SJSA1 (cell line): ENCODE measurements around the gene PLXNA4. TPM values are rescaled to one million over a fixed set of nuclear protein-coding genes. Genes with fewer than 3 reads are reported as not detected.

Experiments
- DNase-seq, 2 experiments: peaks; one replicate each; pipeline ENCODE4 v3.0.0-alpha.2; 2015 to 2020; ENCODE audit warnings: low spot score in 2 of 2, low read depth in 1 of 2
- H3K27ac ChIP-seq: fragments of 250-450 bp; sonication (Bioruptor Pico); 2 replicates; pipeline ENCODE4 v1.5.1; 2020; ENCODE audit warnings: mild to moderate bottlenecking, moderate library complexity
- H3K27me3 ChIP-seq: fragments of 250-450 bp; sonication (Bioruptor Pico); replicated peaks from 2 replicates; pipeline ENCODE4 v1.5.1; 2020; ENCODE audit warnings: mild to moderate bottlenecking, moderate library complexity
- H3K36me3 ChIP-seq: fragments of 250-450 bp; sonication (Bioruptor Pico); 2 replicates; pipeline ENCODE4 v1.5.1; 2020; ENCODE audit warnings: mild to moderate bottlenecking
- H3K4me1 ChIP-seq: fragments of 250-450 bp; sonication (Bioruptor Pico); replicated peaks from 2 replicates; pipeline ENCODE4 v1.6.1; 2021; ENCODE audit warnings: mild to moderate bottlenecking
- H3K4me3 ChIP-seq: fragments of 250-450 bp; sonication (Bioruptor Pico); 2 replicates; pipeline ENCODE4 v1.5.1; 2020; ENCODE audit warnings: mild to moderate bottlenecking
- H3K9me3 ChIP-seq: fragments of 250-450 bp; sonication (Bioruptor Pico); replicated peaks from 2 replicates; pipeline ENCODE4 v1.5.1; 2020; ENCODE audit warnings: mild to moderate bottlenecking
- total RNA-seq: library from RNA; depleted of rRNA; stranded (reverse); fragments of >200 nt; shearing (Covaris generic); gene quantifications from 2 replicates; pipeline ENCODE4 v1.2.3, GENCODE V29; 2014

Gene PLXNA4
- total RNA-seq, 1 experiment from 2014 or later, result not detected

DNA sequence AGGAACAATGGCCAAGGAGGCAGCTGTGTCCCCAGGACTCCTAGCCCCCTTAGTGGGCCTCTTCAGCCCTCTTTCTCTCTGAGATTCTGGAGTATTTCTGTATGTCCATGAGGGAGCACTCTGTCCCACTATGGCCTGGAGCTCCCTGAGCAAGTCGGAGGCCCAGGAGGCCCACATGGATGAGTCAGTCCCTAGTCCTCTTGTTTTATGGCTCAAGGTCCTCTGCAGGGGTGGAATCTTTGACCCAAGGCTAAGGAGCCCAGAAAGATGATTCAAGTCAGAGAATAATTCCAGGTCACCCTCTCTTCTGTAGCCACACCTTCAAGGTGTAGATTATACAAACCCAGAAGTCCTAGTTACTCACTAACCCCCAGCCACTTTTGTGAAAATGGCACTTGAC, 125.6 kb downstream of the PLXNA4 start:
- no peak overlapping the region for H3K4me3 ChIP-seq
- no peaks in the 10 kb centered on the region for H3K4me1 ChIP-seq
- H3K36me3 ChIP-seq, result no peaks in the 10 kb centered on the region
- no peak overlapping the region for H3K27ac ChIP-seq
- no peaks in the 10 kb centered on the region for H3K27me3 ChIP-seq
- no peak for DNase-seq
- no peaks in the 10 kb centered on the region for H3K9me3 ChIP-seq

GRCh38 chr7:132450188-132450587, 126.1 kb downstream of the PLXNA4 start:
- H3K4me3 ChIP-seq, result no peak overlapping the region
- H3K36me3 ChIP-seq, result no peaks in the 10 kb centered on the region
- H3K27ac ChIP-seq, result no peak overlapping the region
- H3K9me3 ChIP-seq, result no peaks in the 10 kb centered on the region
- no peak for DNase-seq
- no peaks in the 10 kb centered on the region for H3K27me3 ChIP-seq
- no peaks in the 10 kb centered on the region for H3K4me1 ChIP-seq

GRCh38 chr7:132446666-132447278, 129.5 kb downstream of the PLXNA4 start:
- no peak for DNase-seq
- H3K4me3 ChIP-seq, result no peak overlapping the region
- no peaks in the 10 kb centered on the region for H3K27me3 ChIP-seq
- no peaks in the 10 kb centered on the region for H3K4me1 ChIP-seq
- H3K27ac ChIP-seq, result no peak overlapping the region
- H3K36me3 ChIP-seq, result no peaks in the 10 kb centered on the region
- no peaks in the 10 kb centered on the region for H3K9me3 ChIP-seq

- no peaks in the 10 kb centered on the region for H3K27me3 ChIP-seq
- no peak overlapping the region for H3K27ac ChIP-seq
- H3K4me3 ChIP-seq, result no peak overlapping the region
- no peaks in the 10 kb centered on the region for H3K9me3 ChIP-seq
- H3K36me3 ChIP-seq, result no peaks in the 10 kb centered on the region
- no peaks in the 10 kb centered on the region for H3K4me1 ChIP-seq
- DNase-seq, result no peak
Observed at GRCh38 chr7:132446260-132446659, 130.0 kb downstream of the PLXNA4 start.

DNA sequence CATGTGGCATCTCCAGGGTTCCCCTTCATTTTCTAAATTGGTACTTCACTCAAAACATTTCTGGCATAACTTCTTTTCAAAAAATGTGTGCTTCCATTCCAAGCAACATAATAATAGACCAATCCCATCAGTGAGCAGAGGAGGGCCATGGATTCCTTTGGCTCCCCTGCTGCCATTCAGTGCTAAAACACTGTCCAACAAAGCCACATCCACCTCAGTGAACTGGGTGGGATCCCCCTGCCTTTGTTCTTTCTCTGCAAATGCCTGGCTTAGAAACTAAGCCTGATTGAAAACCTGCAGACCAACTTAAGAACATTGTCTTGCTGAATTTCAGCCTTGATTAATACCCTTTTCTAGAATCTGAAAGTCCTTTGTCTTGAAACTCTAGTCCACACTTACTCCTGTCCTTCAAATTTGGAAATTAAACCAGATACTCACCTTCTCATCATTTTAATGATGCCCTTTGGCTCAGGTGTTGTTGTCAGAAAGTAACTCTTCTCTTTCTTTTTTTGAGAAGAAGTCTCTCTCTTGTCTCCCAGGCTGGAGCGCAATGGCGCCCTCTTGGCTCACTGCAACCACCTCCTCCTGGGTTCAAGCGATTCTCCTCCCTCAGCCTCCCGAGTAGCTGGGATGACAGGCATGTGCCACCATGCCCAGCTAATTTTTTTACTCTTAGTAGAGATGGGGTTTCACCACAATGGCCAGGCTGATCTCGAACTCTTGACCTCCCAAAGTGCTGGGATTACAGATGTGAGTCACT, 132.3 kb downstream of the PLXNA4 start:
- Histone ChIP-seq H3K4me3 (no peak overlapping the region), H3K36me3 (no peaks in the 10 kb centered on the region), H3K4me1 (no peaks in the 10 kb centered on the region), H3K27ac (no peak overlapping the region), H3K27me3 (no peaks in the 10 kb centered on the region), H3K9me3 (no peaks in the 10 kb centered on the region)
- DNase-seq, result no peak

DNA sequence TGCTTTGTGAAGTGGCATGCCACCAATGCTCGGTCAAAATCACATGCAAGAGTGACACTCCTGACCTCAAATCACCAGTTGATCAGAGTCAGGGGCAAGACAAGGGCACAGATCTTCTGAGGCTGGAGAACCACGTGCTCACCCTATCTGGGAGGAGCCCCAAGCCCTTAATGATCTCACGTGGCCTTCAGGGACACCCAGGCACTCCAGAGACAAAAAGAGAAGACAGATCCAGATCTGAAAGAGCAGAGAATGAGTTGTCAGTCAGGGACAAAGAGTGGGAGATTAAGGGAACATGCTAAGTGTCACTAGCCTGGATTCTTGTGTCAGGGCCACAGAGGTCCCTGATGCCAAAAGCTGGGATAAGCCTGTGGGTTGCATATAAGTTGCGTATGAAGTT, 134.3 kb downstream of the PLXNA4 start:
- no peaks in the 10 kb centered on the region for H3K27me3 ChIP-seq
- DNase-seq, result no peak
- H3K9me3 ChIP-seq, result no peaks in the 10 kb centered on the region
- H3K4me3 ChIP-seq, result no peak overlapping the region
- no peaks in the 10 kb centered on the region for H3K4me1 ChIP-seq
- H3K36me3 ChIP-seq, result no peaks in the 10 kb centered on the region
- H3K27ac ChIP-seq, result no peak overlapping the region

DNA sequence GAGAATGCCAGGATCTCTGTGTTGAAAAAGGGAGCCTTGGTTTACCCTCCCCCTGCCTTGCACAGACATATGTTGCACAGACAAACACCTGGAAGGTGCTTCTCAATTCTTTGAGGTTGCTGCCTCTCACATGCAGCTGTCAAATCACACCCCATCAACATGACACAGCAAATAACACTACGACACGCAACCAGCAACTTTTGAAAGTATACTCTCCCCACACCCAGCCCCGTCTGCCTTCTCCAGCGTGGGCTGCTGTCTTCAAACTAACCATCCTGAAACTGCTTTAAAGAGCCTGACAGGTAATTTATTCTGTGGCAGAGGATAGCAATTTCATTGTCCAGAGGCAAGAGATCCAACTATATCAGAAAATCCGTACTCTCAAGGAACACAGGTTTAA, 136.1 kb downstream of the PLXNA4 start:
- H3K27me3 ChIP-seq, result no peaks in the 10 kb centered on the region
- no peak for DNase-seq
- H3K9me3 ChIP-seq, result no peaks in the 10 kb centered on the region
- no peak overlapping the region for H3K4me3 ChIP-seq
- H3K27ac ChIP-seq, result no peak overlapping the region
- H3K4me1 ChIP-seq, result no peaks in the 10 kb centered on the region
- H3K36me3 ChIP-seq, result no peaks in the 10 kb centered on the region

- Histone ChIP-seq H3K27me3 (no peaks in the 10 kb centered on the region), H3K4me3 (no peak overlapping the region), H3K9me3 (no peaks in the 10 kb centered on the region), H3K4me1 (no peaks in the 10 kb centered on the region), H3K27ac (no peak overlapping the region), H3K36me3 (no peaks in the 10 kb centered on the region)
- DNase-seq, result no peak
Observed at GRCh38 chr7:132438926-132439325, 137.3 kb downstream of the PLXNA4 start.

DNA sequence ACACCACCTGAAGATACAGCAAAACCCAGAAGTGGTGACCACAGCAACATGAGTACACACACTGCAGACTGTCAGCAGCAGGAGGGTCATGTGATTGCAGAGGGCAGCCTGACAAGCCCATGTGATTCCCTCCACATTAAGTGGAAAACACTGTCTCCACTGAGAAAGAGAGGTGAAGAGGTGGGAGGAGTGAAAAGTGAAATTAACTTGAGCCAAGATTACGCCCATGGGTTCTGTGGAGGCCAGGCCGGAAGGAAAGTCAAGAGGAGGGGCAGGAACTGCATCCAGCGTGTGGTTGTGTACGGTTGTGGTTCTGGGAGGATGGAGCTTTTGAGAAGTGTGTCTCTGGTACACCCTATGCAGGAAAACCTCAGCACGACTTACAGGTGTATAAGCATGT, 138.5 kb downstream of the PLXNA4 start:
- Histone ChIP-seq H3K27ac (no peak overlapping the region), H3K4me3 (no peak overlapping the region), H3K4me1 (no peaks in the 10 kb centered on the region), H3K27me3 (no peaks in the 10 kb centered on the region), H3K9me3 (no peaks in the 10 kb centered on the region), H3K36me3 (no peaks in the 10 kb centered on the region)
- no peak for DNase-seq

GRCh38 chr7:132436121-132436520, 140.1 kb downstream of the PLXNA4 start:
- no peak for DNase-seq
- Histone ChIP-seq H3K4me1 (peaks cover 2% of the 10 kb centered on the region; the same call in 1 of the 2 replicates), H3K36me3 (no peaks in the 10 kb centered on the region), H3K27me3 (no peaks in the 10 kb centered on the region), H3K4me3 (no peak overlapping the region), H3K27ac (no peak overlapping the region), H3K9me3 (no peaks in the 10 kb centered on the region)

DNA sequence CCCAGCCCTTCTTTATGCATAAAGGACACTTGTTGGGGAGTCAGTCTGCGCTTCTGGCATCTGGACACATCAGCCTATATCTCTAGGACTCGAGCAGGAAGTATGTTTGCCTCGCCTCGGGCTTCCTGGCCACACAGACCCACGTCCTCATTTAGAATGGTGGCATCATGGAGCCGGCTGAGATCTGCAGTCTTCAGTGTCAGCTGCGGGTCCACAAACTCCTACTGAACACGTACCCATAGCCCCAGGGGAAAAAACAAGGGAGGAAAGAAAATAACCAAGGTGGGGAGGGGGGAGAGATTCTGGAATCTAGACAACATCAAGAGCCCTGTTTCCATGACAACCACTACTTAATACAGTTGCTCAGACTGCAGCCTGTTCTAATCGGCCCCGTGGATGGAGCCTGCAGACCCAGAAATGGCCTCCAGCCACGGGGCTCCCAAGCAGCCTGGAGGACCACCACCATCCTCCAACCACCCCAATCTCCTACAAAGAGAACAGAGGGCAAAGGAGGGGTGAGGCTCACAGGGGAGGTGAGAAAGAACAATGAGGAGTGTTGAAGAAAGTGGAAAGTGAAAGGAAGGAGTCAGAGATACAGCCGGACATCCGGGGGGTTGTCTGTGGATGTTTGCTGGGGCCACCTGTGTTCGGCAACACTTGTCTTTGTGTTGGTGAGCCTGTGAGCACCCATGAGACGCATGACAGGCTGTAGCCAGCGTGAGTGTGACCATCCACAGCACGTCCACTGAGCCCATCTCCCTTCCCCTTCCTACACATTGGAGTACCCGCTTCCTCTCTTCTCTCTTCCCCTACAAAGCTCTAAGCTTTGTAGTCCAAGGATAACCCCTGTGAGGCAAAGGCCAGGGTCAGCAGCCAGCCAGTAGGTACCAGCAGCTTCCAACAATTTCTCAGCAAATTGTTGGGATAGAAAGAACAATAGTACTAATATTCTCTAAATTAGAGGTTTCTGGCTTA, 141.0 kb downstream of the PLXNA4 start:
- H3K9me3 ChIP-seq, result no peaks in the 10 kb centered on the region
- no peaks in the 10 kb centered on the region for H3K27me3 ChIP-seq
- no peak for DNase-seq
- peaks cover 4% of the 10 kb centered on the region; the same call in 1 of the 2 replicates for H3K4me1 ChIP-seq
- H3K36me3 ChIP-seq, result no peaks in the 10 kb centered on the region
- H3K4me3 ChIP-seq, result no peak overlapping the region
- H3K27ac ChIP-seq, result no peak overlapping the region

DNA sequence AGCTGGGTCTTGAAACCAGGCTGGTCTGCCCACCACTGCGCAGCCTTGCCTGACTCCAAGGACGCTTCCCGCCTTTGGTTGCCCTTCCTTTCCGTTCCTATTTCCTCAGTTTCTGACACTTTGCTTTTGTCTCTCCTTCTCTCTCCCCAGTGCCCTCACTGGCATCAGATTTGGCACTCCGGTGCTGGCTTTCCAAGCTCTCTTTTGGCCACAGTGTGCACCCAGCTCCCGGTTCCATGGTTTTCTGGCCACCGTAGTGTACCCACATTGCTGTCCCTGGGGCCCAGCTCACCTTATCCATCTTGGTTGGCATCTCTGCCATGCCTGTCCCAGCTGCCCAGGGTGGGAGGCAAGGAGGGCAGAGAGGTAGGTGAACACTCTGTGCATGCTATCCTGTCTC, 142.2 kb downstream of the PLXNA4 start:
- peaks cover 4% of the 10 kb centered on the region; the same call in 1 of the 2 replicates for H3K4me1 ChIP-seq
- H3K36me3 ChIP-seq, result no peaks in the 10 kb centered on the region
- no peaks in the 10 kb centered on the region for H3K9me3 ChIP-seq
- no peak for DNase-seq
- no peak overlapping the region for H3K27ac ChIP-seq
- no peak overlapping the region for H3K4me3 ChIP-seq
- no peaks in the 10 kb centered on the region for H3K27me3 ChIP-seq

DNA sequence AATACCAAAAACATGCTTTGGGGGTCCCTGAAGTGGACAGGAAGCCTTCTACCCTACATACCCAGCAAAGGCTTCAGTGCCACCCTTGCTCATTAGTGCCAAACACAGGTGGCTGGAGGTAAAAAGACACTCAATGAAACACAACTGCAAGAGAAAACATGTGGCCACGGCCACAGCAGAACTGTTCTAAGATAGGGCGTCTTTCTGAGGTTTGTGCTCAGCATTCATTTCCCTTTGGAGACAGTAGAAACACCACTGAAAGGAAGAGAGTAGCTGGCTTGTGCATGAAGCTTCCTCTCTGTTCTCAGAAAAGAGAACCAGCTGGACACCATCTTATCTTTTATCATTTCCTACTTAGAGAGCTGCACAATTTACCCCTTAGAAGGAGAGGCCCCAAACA, 143.0 kb downstream of the PLXNA4 start:
- Histone ChIP-seq H3K27me3 (no peaks in the 10 kb centered on the region), H3K36me3 (no peaks in the 10 kb centered on the region), H3K27ac (no peak overlapping the region), H3K4me3 (no peak overlapping the region), H3K4me1 (peaks cover 4% of the 10 kb centered on the region; the same call in 1 of the 2 replicates), H3K9me3 (no peaks in the 10 kb centered on the region)
- DNase-seq, result no peak
